HG02763 (cell line): ENCODE results near the gene ADNP2.

Experiments used
- ATAC-seq: cut with Tn5 transposase; IDR thresholded peaks from one replicate; pipeline ENCODE4 v1.9.1; 2021; ENCODE audit warnings: mild to moderate bottlenecking, moderate library complexity; ENCODE audit not compliant: unreplicated experiment

ADNP2 gene

GRCh38 chr18:80169607-80170006, 60.5 kb downstream of the ADNP2 start:
- ATAC-seq, result no peak

GRCh38 chr18:80170395-80171053, 61.5 kb downstream of the ADNP2 start:
- no peak for ATAC-seq

GRCh38 chr18:80171054-80171872, 62.2 kb downstream of the ADNP2 start:
- no peak for ATAC-seq

GRCh38 chr18:80172056-80172455, 63.0 kb downstream of the ADNP2 start:
- no peak for ATAC-seq

- ATAC-seq, result no peak
These were observed 64.0 kb downstream of the ADNP2 start for GRCh38 chr18:80173060-80173459.

- no peak for ATAC-seq
These were observed 66.6 kb downstream of the ADNP2 start for GRCh38 chr18:80175451-80176204.

- no peak for ATAC-seq
These were observed 67.4 kb downstream of the ADNP2 start for GRCh38 chr18:80176334-80177073.

- ATAC-seq, result no peak
These were observed 68.1 kb downstream of the ADNP2 start for GRCh38 chr18:80177128-80177527.

- no peak for ATAC-seq
These were observed 70.1 kb downstream of the ADNP2 start for GRCh38 chr18:80178935-80179818.

- no peak for ATAC-seq
These were observed 70.9 kb downstream of the ADNP2 start for GRCh38 chr18:80179857-80180558.

GRCh38 chr18:80180778-80181564, 71.9 kb downstream of the ADNP2 start:
- ATAC-seq, result no peak

- no peak for ATAC-seq
These were observed 72.8 kb downstream of the ADNP2 start for GRCh38 chr18:80181642-80182461.

GRCh38 chr18:80182855-80183254, 73.8 kb downstream of the ADNP2 start:
- ATAC-seq, result no peak

GRCh38 chr18:80183273-80184050, 74.4 kb downstream of the ADNP2 start:
- ATAC-seq, result no peak

- no peak for ATAC-seq
These were observed 75.2 kb downstream of the ADNP2 start for GRCh38 chr18:80184243-80184772.

GRCh38 chr18:80185545-80185944, 76.5 kb downstream of the ADNP2 start:
- ATAC-seq, result no peak
